ENCODE results near the gene RXFP2. TPM values are rescaled to one million over a fixed set of nuclear protein-coding genes. Genes with fewer than 3 reads are reported as not detected.

RXFP2 gene
- total RNA-seq = not detected

- no peak for DNase-seq (ENCODE audit: low spot score)
Measured at GRCh38 chr13:31739226-31739625, at the start of gene RXFP2. Gene RXFP2, plus strand, starts transcription at chr13:31739526. Its CDS starts 87 bp downstream, at chr13:31739613.

- no peak for DNase-seq (ENCODE audit: low spot score)
Measured at GRCh38 chr13:31697290-31697689, 42.0 kb upstream of the RXFP2 start.

- no peak for DNase-seq (ENCODE audit: low spot score)
Measured at GRCh38 chr13:31699650-31700049, 39.7 kb upstream of the RXFP2 start.

- no peak for DNase-seq (ENCODE audit: low spot score)
Measured at GRCh38 chr13:31703780-31704179, 35.5 kb upstream of the RXFP2 start.

GRCh38 chr13:31706105-31706504 lies 33.2 kb upstream of the RXFP2 start:
- DNase-seq (ENCODE audit: low spot score) = no peak

GRCh38 chr13:31717583-31717982 lies 21.7 kb upstream of the RXFP2 start:
- no peak for DNase-seq (ENCODE audit: low spot score)

- no peak for DNase-seq (ENCODE audit: low spot score)
Measured at GRCh38 chr13:31719214-31719613, 20.1 kb upstream of the RXFP2 start.

GRCh38 chr13:31722673-31723072 lies 16.7 kb upstream of the RXFP2 start:
- DNase-seq (ENCODE audit: low spot score) = no peak

GRCh38 chr13:31725841-31726240 lies 13.5 kb upstream of the RXFP2 start:
- DNase-seq (ENCODE audit: low spot score) = no peak

- no peak for DNase-seq (ENCODE audit: low spot score)
Measured at GRCh38 chr13:31731921-31732320, 7.4 kb upstream of the RXFP2 start.

- DNase-seq (ENCODE audit: low spot score) = no peak
Measured at GRCh38 chr13:31733066-31733465, 6.3 kb upstream of the RXFP2 start.

- DNase-seq (ENCODE audit: low spot score) = no peak
Measured at GRCh38 chr13:31733647-31734046, 5.7 kb upstream of the RXFP2 start.

GRCh38 chr13:31742097-31742734 lies 2.9 kb downstream of the RXFP2 start:
- peak; percentile 58 for DNase-seq (ENCODE audit: low spot score)

GRCh38 chr13:31747291-31747690 lies 8.0 kb downstream of the RXFP2 start:
- no peak for DNase-seq (ENCODE audit: low spot score)

- DNase-seq (ENCODE audit: low spot score) = no peak
Measured at GRCh38 chr13:31747966-31748365, 8.6 kb downstream of the RXFP2 start.

- no peak for DNase-seq (ENCODE audit: low spot score)
Measured at GRCh38 chr13:31749929-31750328, 10.6 kb downstream of the RXFP2 start.

- DNase-seq (ENCODE audit: low spot score) = no peak
Measured at GRCh38 chr13:31755211-31755610, 15.9 kb downstream of the RXFP2 start.

GRCh38 chr13:31755803-31756212 lies 16.5 kb downstream of the RXFP2 start:
- no peak for DNase-seq (ENCODE audit: low spot score)

- no peak for DNase-seq (ENCODE audit: low spot score)
Measured at GRCh38 chr13:31756346-31756745, 17.0 kb downstream of the RXFP2 start.

GRCh38 chr13:31761951-31762350 lies 22.6 kb downstream of the RXFP2 start:
- DNase-seq (ENCODE audit: low spot score) = no peak

GRCh38 chr13:31764556-31764955 lies 25.2 kb downstream of the RXFP2 start:
- no peak for DNase-seq (ENCODE audit: low spot score)

GRCh38 chr13:31765138-31765785 lies 25.9 kb downstream of the RXFP2 start:
- DNase-seq (ENCODE audit: low spot score) = no peak

GRCh38 chr13:31767175-31767900 lies 28.0 kb downstream of the RXFP2 start:
- DNase-seq (ENCODE audit: low spot score) = no peak
